Neuron (in vitro differentiated cells): ENCODE results near the gene HIF3A.
"Not testable (repeated sequence)": the region's sequence is repeated elsewhere in the genome, so short reads cannot be mapped to it uniquely, and the experiment has no call there.

Experiments used
- H2AFZ ChIP-seq: one replicate; pipeline ENCODE4 v1.6.1; 2013; ENCODE audit warnings: low read depth, mild to moderate bottlenecking, inconsistent platforms, low read length, moderate library complexity
- H3K27me3 ChIP-seq: one replicate; pipeline ENCODE4 v1.6.1; 2013; ENCODE audit warnings: low read length; ENCODE audit not compliant: insufficient read depth
- H3K36me3 ChIP-seq: one replicate; pipeline ENCODE4 v1.6.1; 2013; ENCODE audit warnings: low read length; ENCODE audit not compliant: insufficient read depth
- H3K4me1 ChIP-seq: one replicate; pipeline ENCODE4 v1.6.1; 2013; ENCODE audit warnings: low read length; ENCODE audit not compliant: insufficient read depth
- H3K4me3 ChIP-seq: 2 replicates; pipeline ENCODE4 v1.5.1; 2013; ENCODE audit warnings: mild to moderate bottlenecking, low read length, moderate library complexity
- H3K9me3 ChIP-seq: one replicate; pipeline ENCODE4 v1.6.1; 2013; ENCODE audit warnings: low read length

Gene HIF3A

DNA sequence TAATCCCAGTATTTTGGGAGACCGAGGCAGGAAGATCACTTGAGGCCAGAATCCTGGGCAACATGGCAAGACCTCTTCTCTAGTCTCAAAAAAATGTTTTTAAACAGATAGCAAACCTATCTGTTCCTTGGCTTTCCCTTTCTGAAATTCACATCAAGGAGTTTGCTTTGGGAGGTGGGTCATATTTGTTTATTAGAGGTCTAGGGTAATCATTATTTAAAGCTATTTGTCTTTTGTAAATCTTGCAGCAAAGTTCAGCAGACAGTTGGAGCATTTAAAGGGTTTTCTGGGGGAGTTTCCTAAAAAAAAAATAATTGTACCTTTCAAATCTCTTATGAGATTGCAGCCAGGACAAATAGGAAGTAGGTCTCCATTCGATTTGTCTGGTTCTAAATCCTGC, 67.5 kb downstream of the HIF3A start:
- Histone ChIP-seq H2AFZ (no peak overlapping the region), H3K9me3 (no peaks in the 10 kb centered on the region), H3K27me3 (no peaks in the 10 kb centered on the region), H3K4me1 (no peaks in the 10 kb centered on the region), H3K36me3 (peaks cover 56% of the 10 kb centered on the region), H3K4me3 (no peak overlapping the region)

DNA sequence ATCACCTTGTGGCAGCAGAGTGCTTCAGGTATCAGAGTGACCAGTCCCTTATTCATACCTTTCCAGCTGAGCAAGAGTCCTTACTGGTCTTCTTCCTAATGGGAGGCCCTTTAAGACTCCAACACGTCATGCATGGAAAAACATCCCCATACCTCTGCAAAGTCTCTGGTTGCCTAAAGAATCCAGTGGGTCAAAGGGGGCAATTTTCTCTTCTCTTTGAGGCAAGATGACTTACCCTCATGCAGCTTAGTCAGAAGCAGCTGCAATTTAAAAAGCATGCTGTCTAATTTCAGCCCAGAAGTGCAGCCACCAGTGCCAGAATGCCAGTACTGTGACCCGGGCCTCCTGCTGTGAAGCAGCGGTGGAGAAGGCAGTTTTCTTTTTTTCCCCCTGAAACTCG, 68.7 kb downstream of the HIF3A start:
- no peak overlapping the region for H3K4me3 ChIP-seq
- H3K27me3 ChIP-seq: no peaks in the 10 kb centered on the region
- no peaks in the 10 kb centered on the region for H3K9me3 ChIP-seq
- no peak overlapping the region for H2AFZ ChIP-seq
- H3K4me1 ChIP-seq: no peaks in the 10 kb centered on the region
- H3K36me3 ChIP-seq: peaks cover 56% of the 10 kb centered on the region

DNA sequence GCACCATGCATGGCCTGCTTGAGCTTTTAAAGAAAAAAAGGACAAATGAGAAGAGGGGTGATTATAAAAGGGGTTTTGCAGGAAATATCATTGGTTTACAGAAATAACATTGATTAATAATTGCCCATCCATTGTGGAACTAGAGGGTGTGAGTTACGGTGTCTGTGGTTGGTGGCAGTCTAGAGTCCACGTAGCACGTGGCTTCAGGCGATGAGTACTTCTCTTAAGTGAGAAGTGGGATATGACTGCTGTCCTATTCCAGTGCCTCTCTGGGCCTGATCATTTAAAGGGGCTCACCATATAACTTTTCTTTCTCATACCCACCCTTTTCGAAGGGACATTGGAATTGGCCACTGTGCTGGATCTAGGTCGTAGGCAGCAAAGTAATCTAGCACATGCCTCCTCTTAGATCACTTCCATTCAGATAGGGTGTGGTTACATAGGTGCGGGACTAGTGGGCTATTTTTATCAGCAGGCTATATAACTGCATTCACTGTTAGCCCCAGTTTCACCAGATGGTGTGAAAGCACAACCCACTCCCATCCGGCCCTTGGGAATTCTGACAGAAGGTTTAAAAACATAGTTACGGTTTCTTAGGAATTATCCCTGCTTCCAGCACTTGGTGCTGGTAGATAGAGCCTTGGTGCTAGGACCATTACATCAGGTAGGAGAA, 69.9 kb downstream of the HIF3A start:
- Histone ChIP-seq H2AFZ (no peak overlapping the region), H3K4me3 (no peak overlapping the region), H3K36me3 (peaks cover 65% of the 10 kb centered on the region), H3K9me3 (no peaks in the 10 kb centered on the region), H3K27me3 (no peaks in the 10 kb centered on the region), H3K4me1 (no peaks in the 10 kb centered on the region)

DNA sequence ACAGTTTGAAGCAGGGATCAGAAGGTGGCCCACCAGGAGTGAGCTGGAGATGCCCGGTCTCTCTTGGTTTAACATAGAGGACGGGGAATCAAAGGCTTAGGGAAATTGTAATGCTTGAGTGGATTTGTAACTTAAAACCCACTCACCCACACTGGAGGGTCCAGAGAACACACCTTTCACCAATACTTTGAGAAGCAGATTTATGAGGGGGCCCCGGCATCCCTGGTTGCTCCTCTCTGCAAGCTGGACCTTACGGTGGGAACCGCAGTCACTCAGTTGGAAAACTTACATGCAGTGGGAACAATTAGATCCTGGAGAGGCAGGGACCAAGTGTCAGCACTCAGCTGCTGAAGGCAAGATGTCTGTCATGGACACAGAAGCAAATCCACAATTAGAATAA, 70.6 kb downstream of the HIF3A start:
- Histone ChIP-seq H3K9me3 (no peaks in the 10 kb centered on the region), H3K4me3 (no peak overlapping the region), H2AFZ (no peak overlapping the region), H3K27me3 (no peaks in the 10 kb centered on the region), H3K4me1 (no peaks in the 10 kb centered on the region), H3K36me3 (peaks cover 65% of the 10 kb centered on the region)

DNA sequence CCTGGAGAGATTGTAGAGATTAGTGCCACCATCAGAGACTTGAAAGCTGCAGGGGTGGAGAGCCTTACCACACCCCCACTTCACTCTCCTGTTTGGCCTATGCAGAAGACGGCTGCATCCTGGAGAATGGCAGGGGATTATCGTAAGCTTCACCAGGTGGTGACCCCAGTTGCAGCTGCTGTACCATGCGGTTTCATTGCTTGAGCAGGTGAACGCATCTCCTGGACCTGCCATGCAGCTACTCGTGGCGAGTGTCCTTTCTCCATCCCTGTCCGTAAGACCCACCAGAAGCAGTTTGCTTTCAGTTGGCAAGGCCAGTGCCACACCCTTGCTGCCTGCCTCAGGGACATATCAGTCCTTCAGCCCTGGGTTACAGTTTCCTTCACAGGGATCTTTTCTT, 71.3 kb downstream of the HIF3A start:
- Histone ChIP-seq H3K36me3 (peaks cover 65% of the 10 kb centered on the region), H3K9me3 (no peaks in the 10 kb centered on the region), H3K27me3 (no peaks in the 10 kb centered on the region), H3K4me3 (no peak overlapping the region), H2AFZ (no peak overlapping the region), H3K4me1 (no peaks in the 10 kb centered on the region)

DNA sequence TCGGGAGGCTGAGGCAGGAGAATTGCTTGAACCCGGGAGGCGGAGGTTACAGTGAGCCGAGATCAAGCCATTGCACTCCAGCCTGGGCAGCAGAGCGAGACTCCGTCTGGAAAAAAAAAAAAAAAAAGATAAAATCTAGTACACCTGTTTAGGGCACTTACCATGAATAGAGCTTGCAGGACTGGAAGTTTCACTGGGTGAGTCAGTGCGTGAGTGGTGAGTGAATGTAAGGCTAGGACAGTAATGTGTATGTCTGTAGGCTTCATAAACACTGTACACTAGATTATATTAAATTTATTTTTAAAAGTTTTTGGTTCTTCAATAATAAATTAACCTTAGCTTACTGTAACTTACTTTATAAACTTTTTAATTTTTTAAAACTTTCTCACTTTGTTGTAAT, 73.0 kb downstream of the HIF3A start:
- Histone ChIP-seq H3K4me1 (no peaks in the 10 kb centered on the region), H3K4me3 (no peak overlapping the region), H3K27me3 (no peaks in the 10 kb centered on the region), H3K36me3 (peaks cover 55% of the 10 kb centered on the region), H3K9me3 (no peaks in the 10 kb centered on the region), H2AFZ (no peak overlapping the region)

DNA sequence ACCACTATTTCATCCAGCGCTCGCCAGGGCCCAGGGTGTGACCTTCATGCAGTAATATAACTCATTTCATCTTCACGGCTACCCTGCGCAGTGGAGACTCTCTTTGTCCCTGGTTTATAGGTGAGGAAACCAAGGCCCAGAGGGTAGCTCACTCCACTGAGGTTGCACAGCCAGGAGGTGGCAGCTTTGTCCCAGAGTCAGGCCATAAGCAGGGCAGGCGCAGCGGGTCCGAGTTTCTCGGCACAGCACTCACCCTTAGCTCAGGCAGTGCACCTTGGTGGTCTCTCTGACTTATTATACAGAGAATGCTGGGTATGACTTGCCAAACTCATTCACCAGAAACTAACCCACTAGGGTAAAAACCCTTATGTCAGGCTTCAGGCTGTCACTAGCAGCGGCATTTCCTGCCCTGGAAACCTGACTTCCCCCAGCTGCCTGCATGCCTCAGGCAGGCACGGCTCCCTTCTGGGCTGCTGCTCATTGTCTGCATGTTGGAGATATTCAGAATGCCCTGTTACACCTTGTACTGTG, 74.6 kb downstream of the HIF3A start:
- peaks cover 52% of the 10 kb centered on the region for H3K36me3 ChIP-seq
- no peaks in the 10 kb centered on the region for H3K9me3 ChIP-seq
- H2AFZ ChIP-seq: no peak overlapping the region
- H3K27me3 ChIP-seq: no peaks in the 10 kb centered on the region
- H3K4me1 ChIP-seq: no peaks in the 10 kb centered on the region
- H3K4me3 ChIP-seq: no peak overlapping the region

DNA sequence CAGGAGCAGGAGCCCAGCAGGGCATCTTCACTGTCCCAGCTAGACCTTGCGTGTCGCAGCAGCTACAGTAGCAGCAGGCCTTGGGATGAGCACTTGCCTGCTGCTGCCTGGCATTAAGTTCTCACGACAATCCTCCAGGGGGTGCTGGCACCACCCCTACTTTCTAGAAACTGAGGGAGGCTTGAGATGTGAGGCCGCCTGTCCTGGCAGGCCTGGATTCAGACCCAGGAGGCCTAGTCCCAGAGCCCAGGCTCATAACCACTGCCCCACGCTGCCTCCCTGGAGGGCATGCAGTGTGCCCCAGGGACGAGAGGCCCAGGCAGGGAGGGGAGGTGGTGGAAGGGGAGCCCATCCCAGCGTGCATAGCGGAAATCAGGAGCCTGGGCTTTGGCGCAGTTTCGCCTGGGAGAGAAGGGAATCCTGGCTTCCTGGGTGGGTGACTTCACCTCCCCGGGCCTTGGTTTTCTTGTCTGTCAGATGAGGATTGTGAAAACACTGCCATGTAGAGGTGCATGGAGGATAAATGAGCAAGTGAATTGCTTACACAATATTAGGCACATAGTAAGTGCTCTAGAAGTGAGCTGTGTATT, 76.2 kb downstream of the HIF3A start:
- peaks cover 60% of the 10 kb centered on the region for H3K36me3 ChIP-seq
- H2AFZ ChIP-seq: no peak overlapping the region
- no peak overlapping the region for H3K4me3 ChIP-seq
- no peaks in the 10 kb centered on the region for H3K4me1 ChIP-seq
- H3K9me3 ChIP-seq: no peaks in the 10 kb centered on the region
- H3K27me3 ChIP-seq: no peaks in the 10 kb centered on the region

DNA sequence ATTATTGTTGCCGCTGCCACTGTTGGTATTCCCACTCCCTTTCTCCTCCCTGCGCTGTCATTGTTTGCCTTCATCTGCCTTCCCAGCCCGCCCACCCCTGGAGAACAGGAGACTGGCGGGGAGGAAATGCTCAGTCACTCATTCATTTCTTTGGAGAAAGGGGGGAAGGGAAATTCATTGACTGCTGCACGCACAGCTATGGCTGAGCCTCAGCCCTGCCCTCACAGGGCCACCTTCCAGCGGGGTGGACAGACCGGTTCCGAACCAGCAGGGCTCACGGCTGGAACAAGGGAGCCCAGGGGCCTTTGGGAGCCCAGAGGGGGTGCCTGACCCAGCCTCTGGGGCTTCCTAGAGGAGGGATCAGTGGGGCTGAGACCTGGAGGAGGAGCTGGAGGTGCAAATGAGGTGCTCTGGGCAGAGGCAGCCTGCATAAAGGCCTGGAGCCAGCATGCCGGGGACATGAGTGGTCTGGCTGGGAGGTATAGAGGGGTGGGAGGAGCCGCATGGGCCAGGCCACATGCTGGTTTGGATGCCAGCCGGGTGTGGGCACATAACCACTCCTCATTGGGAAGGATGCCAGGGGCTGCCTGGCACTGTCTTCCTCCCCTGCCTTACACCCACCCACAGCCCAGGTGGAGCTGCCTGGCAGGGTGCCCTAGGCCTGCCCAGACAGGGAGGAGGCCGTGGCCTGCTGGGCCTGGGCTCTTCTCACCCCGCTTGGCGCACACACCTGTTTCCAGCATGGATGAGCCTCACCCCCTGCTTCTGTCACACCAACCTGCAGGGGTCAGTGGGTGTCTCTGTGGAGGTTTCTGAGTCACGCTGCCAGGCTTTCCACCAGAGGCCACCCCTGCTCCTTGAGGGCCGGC, 76.9 kb downstream of the HIF3A start:
- Histone ChIP-seq H3K4me3 (no peak overlapping the region), H3K36me3 (peaks cover 55% of the 10 kb centered on the region), H3K9me3 (no peaks in the 10 kb centered on the region), H2AFZ (no peak overlapping the region), H3K27me3 (no peaks in the 10 kb centered on the region), H3K4me1 (no peaks in the 10 kb centered on the region)

DNA sequence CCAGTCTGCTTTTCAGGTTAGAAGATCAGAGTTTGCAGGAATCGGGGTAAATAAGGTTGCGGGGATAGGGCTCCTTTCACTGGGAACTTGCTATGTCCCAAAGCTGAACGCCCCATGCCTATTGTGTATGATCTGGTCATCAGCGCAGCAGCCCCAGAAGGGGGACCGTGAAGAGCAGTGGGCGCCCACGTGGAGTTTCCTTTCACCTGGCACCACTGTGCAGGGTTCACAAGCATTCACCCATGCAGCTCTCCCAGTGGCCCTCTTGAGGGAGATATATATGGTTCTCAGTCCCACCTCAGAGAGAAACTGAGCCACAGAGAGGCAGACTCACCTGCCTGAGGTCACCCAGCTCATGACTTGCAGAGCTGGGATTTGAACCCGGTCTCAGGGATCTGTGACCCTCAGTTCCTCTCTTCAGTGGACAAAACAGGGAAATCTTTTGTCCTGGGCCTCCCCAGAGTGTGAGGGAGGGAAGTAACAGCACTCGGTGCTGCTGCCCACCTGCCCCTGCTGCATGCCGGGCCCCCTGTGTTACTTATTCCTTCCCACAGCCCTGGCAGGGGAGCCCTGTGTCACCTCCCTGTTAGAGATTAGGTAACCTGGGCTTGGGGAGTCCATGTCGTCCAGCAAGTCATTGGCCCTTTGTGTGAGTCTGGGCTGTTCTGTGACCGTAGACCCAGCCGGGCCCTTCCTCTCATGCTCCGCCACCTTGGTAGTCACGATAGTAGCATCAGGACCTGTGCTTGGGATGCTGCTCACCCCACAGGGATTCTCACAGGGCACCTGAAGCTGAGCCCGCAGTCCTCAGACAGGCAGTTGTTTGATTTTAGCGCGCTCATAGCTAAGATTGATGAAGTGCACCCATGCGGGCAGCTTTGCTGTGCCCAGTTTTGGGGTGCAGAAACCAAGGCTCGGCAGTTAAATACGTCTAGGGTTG, 78.0 kb downstream of the HIF3A start:
- Histone ChIP-seq H3K4me1 (no peaks in the 10 kb centered on the region), H3K36me3 (peaks cover 61% of the 10 kb centered on the region), H3K9me3 (no peaks in the 10 kb centered on the region), H2AFZ (no peak overlapping the region), H3K27me3 (no peaks in the 10 kb centered on the region), H3K4me3 (no peak overlapping the region)

DNA sequence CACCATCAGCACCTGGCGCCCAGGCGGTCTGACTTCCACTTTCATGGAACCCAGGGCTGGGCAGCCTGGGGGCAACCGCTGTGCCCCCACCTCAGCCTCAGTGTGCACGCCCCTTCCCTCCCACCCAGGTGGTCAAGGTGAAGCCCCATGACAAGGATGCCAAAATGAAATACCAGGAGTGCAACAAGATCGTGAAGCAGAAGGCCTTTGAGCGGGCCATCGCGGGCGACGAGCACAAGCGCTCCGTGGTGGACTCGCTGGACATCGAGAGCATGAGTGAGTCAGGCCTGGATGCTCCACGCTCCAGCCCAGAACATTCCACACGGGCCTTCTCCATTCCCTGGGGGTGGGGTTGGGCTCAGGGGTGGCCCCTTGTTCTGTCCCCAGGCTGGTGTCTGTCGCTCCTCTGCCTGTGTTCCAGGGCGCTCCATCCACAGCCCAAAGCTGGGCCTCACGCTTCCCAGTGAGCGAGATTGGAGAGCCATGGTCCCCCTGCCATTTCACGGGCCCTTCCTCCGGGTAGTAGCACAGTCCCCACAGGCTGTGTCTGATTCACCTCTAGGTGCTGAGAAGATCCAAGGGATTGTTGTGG, 78.7 kb downstream of the HIF3A start:
- not testable (repeated sequence) for H3K4me3 ChIP-seq, H3K27me3 ChIP-seq, H2AFZ ChIP-seq, H3K4me1 ChIP-seq, H3K9me3 ChIP-seq
- peaks cover 65% of the 10 kb centered on the region for H3K36me3 ChIP-seq
